Natural killer cell (primary cell): ENCODE measurements around the gene SHB. TPM values are rescaled to one million over a fixed set of nuclear protein-coding genes. Genes with fewer than 3 reads are reported as not detected.

Source experiments
- ATAC-seq, 3 donors: fragments of 150-1000 bp in 2 of 3; fragments of 200-7000 bp in 1 of 3; cut with Tn5 transposase; 1 replicate in 1 of 3; 2 replicates in 2 of 3; pipeline ENCODE4 v1.10.0; 2021; ENCODE audit warnings: mild to moderate bottlenecking in 2 of 3, moderate library complexity in 2 of 3
- DNase-seq, 2 donors: peaks; one replicate each; pipeline versions ENCODE4 v3.0.0 to v3.0.0-alpha.2; 2013 to 2021; ENCODE audit warnings: mixed read lengths in 1 of 2
- H3K27ac ChIP-seq: one replicate; pipeline ENCODE4 v1.5.1; 2013; ENCODE audit warnings: mild to moderate bottlenecking, low read length
- H3K27me3 ChIP-seq: one replicate; pipeline ENCODE4 v1.6.1; 2013; ENCODE audit warnings: low read length; ENCODE audit not compliant: control insufficient read depth, insufficient read depth
- H3K36me3 ChIP-seq: one replicate; pipeline ENCODE4 v1.6.1; 2013; ENCODE audit warnings: low read length; ENCODE audit not compliant: control insufficient read depth, insufficient read depth
- H3K4me1 ChIP-seq: one replicate; pipeline ENCODE4 v1.6.1; 2013; ENCODE audit warnings: low read length; ENCODE audit not compliant: control insufficient read depth, insufficient read depth
- H3K4me3 ChIP-seq: one replicate; pipeline ENCODE4 v1.5.1; 2013; ENCODE audit warnings: low read length
- H3K9me3 ChIP-seq: one replicate; pipeline ENCODE4 v1.6.1; 2013; ENCODE audit warnings: low read length; ENCODE audit not compliant: control insufficient read depth, insufficient read depth
- H3K27ac Mint-ChIP-seq, 2 donors: one replicate each; pipeline ENCODE4 v1.8.0; 2022; ENCODE audit warnings: mild to moderate bottlenecking in 2 of 2, mixed read lengths in 2 of 2, moderate library complexity in 1 of 2
- H3K27me3 Mint-ChIP-seq, 2 donors: one replicate each; pipeline ENCODE4 v1.8.0; 2022; ENCODE audit warnings: low read depth in 2 of 2, mixed read lengths in 2 of 2
- H3K36me3 Mint-ChIP-seq: one replicate; pipeline ENCODE4 v1.8.0; 2022; ENCODE audit warnings: mixed read lengths
- H3K4me1 Mint-ChIP-seq, 2 donors: one replicate each; pipeline ENCODE4 v1.8.0; 2022; ENCODE audit warnings: mixed read lengths in 2 of 2
- H3K4me3 Mint-ChIP-seq: one replicate; pipeline ENCODE4 v1.8.0; 2022; ENCODE audit warnings: mild to moderate bottlenecking, moderate library complexity, mixed read lengths
- H3K9me3 Mint-ChIP-seq, 2 donors: one replicate each; pipeline ENCODE4 v1.8.0; 2022; ENCODE audit warnings: mixed read lengths in 2 of 2
- CTCF ChIP-seq: fragments of 200-600 bp; IDR thresholded peaks from one replicate; pipeline ENCODE4 v1.8.0; 2022; ENCODE audit warnings: antibody characterized with exemption
- WGBS: methylation state at CpG from one replicate; pipeline ENCODE4 v1.1.7; 2013; ENCODE audit warnings: missing lambda C conversion rate; ENCODE audit not compliant: insufficient coverage; 5-methylcytosine and 5-hydroxymethylcytosine counted together
- intact Hi-C: fragments of 100-400 bp; cut with micrococcal nuclease; formaldehyde crosslinking; loops from one replicate; pipeline ENCODE4 v1.14.2; 2022
- total RNA-seq, 4 donors: library from RNA; stranded (reverse); fragments of 120-200 nt in 1 of 4; gene quantifications; one replicate each; pipeline versions ENCODE4 v1.2.3 to v1.2.4, GENCODE V29; 2013 to 2022

The SHB gene
- total RNA-seq, 3 donors from 2014 or later (not counting 1 experiment from before 2014, with no cell fraction given), result 2.7 to 7.1 (median 2.9) TPM

GRCh38 chr9:37992924-37993349 is 76.1 kb downstream of the SHB start:
- Histone ChIP-seq H3K4me1 (peaks cover 12% of the 10 kb centered on the region), H3K4me3 (no peak overlapping the region), H3K27ac (no peak overlapping the region), H3K36me3 (no peaks in the 10 kb centered on the region), H3K9me3 (no peaks in the 10 kb centered on the region), H3K27me3 (no peaks in the 10 kb centered on the region)
- intact Hi-C loops, result no loop called here
- 29% methylated on average over 8 of the region's 8 CpGs for WGBS
- peaks cover 24 to 40% of the 10 kb centered on the region in 2 donors for H3K4me1 Mint-ChIP-seq
- H3K36me3 Mint-ChIP-seq, result no peaks in the 10 kb centered on the region
- TF ChIP-seq CTCF, result no peak
- no peak for DNase-seq
- peak overlapping the region in 1 of 2 donors; percentile 46 for H3K27ac Mint-ChIP-seq
- H3K4me3 Mint-ChIP-seq, result peak overlapping the region; percentile 0
- H3K27me3 Mint-ChIP-seq, result peaks cover 0 to 3% of the 10 kb centered on the region in 2 donors
- H3K9me3 Mint-ChIP-seq, result no peaks in the 10 kb centered on the region
- peak in 1 of 3 donors; percentile 29 for ATAC-seq

DNA sequence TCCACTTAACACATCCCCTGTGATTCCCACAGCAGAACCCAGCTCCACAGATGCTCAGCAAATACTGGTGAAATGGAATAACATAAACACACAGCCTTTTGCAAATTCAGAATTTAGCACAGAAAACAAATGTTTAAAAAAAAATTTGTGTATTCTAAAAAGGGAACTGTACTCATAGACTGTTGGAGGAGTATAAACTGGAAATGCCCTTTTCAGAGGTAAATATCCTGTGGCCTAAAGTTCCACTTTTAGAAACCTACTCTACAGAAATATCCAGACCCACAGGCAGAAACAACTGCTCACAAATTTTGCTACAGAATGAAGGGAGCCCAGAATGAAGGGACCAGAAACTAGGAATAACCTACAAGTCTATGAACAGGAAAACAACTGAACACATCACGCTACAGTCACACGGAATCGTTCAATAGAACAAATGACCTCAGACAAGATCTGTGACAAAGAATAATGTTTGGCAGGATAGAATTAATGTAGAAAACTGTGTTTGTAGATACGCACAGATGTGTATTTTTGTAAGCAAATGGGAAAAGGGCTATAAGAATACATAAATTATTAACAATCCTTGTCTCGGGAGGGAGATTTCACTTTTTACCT is 78.5 kb downstream of the SHB start:
- Histone ChIP-seq H3K9me3 (no peaks in the 10 kb centered on the region), H3K4me3 (no peak overlapping the region), H3K36me3 (no peaks in the 10 kb centered on the region), H3K4me1 (peaks cover 11% of the 10 kb centered on the region), H3K27ac (no peak overlapping the region), H3K27me3 (no peaks in the 10 kb centered on the region)
- Mint-ChIP-seq H3K36me3 (no peaks in the 10 kb centered on the region), H3K4me3 (no peak overlapping the region), H3K27ac (no peak overlapping the region), H3K4me1 (peaks cover 18 to 34% of the 10 kb centered on the region in 2 donors), H3K9me3 (no peaks in the 10 kb centered on the region), H3K27me3 (peaks cover 0 to 2% of the 10 kb centered on the region in 2 donors)
- DNase-seq (no peak), ATAC-seq (no peak)
- TF ChIP-seq CTCF, result no peak
- intact Hi-C loops, result no loop called here
- WGBS, result no CpG with 5 or more reads among the region's 5 CpGs

GRCh38 chr9:37989701-37990100 is 79.3 kb downstream of the SHB start:
- Mint-ChIP-seq H3K27me3 (no peaks in the 10 kb centered on the region), H3K9me3 (no peaks in the 10 kb centered on the region), H3K36me3 (no peaks in the 10 kb centered on the region), H3K4me1 (peaks cover 15 to 26% of the 10 kb centered on the region in 2 donors), H3K27ac (no peak overlapping the region), H3K4me3 (no peak overlapping the region)
- no peak for TF ChIP-seq CTCF
- H3K27me3 ChIP-seq, result no peaks in the 10 kb centered on the region
- no peak overlapping the region for H3K4me3 ChIP-seq
- no peaks in the 10 kb centered on the region for H3K36me3 ChIP-seq
- no peaks in the 10 kb centered on the region for H3K9me3 ChIP-seq
- peaks cover 3% of the 10 kb centered on the region for H3K4me1 ChIP-seq
- intact Hi-C loops, result no loop called here
- ATAC-seq (no peak), DNase-seq (no peak)
- no peak overlapping the region for H3K27ac ChIP-seq
- 79% methylated on average over 3 of the region's 5 CpGs for WGBS

GRCh38 chr9:37988602-37989001 is 80.4 kb downstream of the SHB start:
- no peaks in the 10 kb centered on the region for H3K27me3 ChIP-seq
- 68% methylated on average over 2 of the region's 2 CpGs for WGBS
- no peaks in the 10 kb centered on the region for H3K4me1 ChIP-seq
- intact Hi-C loops, result no loop called here
- ATAC-seq (no peak), DNase-seq (no peak)
- no peaks in the 10 kb centered on the region for H3K36me3 ChIP-seq
- H3K4me1 Mint-ChIP-seq, result peaks cover 6 to 16% of the 10 kb centered on the region in 2 donors
- H3K4me3 Mint-ChIP-seq, result no peak overlapping the region
- no peaks in the 10 kb centered on the region for H3K9me3 Mint-ChIP-seq
- no peak overlapping the region for H3K27ac Mint-ChIP-seq
- no peak for TF ChIP-seq CTCF
- H3K4me3 ChIP-seq, result no peak overlapping the region
- H3K27ac ChIP-seq, result no peak overlapping the region
- H3K36me3 Mint-ChIP-seq, result no peaks in the 10 kb centered on the region
- no peaks in the 10 kb centered on the region for H3K9me3 ChIP-seq
- no peaks in the 10 kb centered on the region for H3K27me3 Mint-ChIP-seq
